IPS DF 19.7 (cell line): ENCODE results near the gene ELFN2.
"Not testable (repeated sequence)": the region's sequence is repeated elsewhere in the genome, so short reads cannot be mapped to it uniquely, and the experiment has no call there.

Experiments used
- DNase-seq: peaks from one replicate; pipeline ENCODE4 v3.0.0-alpha.2; 2013; ENCODE audit warnings: low read depth, low spot score

ELFN2 gene

GRCh38 chr22:37410174-37411055 is 16.9 kb downstream of the ELFN2 start:
- no peak for DNase-seq

DNA sequence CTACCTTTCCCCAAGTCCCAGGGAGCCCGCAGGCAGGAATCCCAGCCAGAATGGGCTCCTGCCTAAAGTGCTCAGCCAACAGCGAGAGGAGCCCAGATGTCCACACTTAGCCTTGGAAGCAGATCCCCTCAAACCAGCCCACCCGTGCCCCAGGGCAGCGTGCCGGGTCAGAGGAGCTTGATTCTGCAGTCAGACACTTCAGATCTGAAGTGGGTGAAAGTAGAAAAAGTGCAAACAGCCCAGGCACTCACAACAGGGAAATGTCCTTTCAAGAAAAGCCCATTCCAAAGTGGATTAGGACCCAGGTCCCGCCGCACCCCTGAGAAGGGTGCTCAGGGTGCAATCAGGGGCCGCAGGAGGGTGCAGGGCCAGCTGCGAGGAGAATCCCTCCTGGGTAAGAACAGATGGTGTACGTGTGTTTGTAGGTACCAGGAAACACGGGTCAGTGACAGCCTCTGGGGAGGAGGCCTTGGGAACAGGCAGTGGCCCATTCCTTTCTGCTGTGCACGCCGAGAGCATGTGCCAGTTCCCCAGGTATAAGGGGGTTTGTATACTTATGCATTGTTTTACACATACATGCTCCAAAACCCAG is 17.7 kb downstream of the ELFN2 start:
- DNase-seq: no peak

DNA sequence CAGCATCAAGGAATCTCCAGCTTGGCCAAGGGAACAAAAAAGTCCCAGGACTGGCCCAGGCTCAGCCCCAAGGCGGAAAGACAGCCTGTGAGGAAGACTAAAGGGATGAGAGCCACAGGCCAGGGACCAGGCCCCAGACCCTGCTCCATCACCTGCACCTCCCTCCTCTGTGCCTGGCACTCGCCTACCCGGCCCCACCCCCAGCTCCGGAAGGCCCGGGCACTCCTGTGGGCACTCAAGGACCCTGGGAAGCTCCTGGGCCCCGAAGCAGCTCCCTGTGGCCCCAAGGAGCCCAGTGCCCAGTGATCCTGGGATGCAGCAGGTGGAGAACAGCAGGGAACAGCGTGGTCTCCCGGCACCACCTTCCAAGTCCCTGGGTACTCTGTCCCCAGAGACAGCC is 18.2 kb downstream of the ELFN2 start:
- no peak for DNase-seq

DNA sequence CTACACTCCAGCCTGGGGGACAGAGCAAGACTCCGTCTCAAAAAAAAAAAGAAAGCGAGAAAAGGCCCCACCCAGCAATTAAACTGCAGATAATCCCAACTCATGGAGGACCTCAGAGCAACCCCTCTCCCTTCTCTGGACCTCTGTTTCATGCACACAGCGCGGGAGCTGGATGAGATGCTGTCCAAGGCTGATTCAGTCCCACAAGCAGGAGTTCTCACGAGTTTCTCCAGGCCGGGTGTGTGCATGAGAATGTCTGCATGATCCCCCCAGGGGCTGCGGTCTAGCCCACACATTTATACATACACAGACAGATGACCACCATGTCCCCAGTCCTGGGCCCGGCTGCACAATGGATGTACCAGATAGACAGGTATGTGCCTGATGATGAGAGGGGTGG is 19.4 kb downstream of the ELFN2 start:
- DNase-seq: no peak

GRCh38 chr22:37406441-37407235 is 20.6 kb downstream of the ELFN2 start:
- DNase-seq: no peak

DNA sequence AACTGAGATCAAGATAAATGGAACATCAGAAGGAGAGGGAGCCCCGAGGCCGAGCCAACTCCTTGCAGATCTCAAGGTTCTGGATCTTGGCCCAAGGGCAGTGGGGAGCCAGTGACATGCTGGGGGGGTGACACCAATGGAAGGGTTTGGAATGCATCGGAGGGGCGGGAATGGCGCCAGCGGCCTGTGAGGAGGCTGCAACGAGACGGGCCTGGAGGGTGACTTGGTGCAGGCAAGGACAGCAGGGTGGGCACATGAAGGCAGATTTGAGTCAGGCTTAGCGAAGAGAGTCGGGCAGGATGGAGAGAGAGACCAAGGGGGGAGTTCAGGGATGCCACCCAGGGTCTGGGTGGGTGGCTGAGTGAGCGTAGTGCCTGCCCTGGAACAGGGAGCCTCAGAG is 23.2 kb downstream of the ELFN2 start:
- no peak for DNase-seq

DNA sequence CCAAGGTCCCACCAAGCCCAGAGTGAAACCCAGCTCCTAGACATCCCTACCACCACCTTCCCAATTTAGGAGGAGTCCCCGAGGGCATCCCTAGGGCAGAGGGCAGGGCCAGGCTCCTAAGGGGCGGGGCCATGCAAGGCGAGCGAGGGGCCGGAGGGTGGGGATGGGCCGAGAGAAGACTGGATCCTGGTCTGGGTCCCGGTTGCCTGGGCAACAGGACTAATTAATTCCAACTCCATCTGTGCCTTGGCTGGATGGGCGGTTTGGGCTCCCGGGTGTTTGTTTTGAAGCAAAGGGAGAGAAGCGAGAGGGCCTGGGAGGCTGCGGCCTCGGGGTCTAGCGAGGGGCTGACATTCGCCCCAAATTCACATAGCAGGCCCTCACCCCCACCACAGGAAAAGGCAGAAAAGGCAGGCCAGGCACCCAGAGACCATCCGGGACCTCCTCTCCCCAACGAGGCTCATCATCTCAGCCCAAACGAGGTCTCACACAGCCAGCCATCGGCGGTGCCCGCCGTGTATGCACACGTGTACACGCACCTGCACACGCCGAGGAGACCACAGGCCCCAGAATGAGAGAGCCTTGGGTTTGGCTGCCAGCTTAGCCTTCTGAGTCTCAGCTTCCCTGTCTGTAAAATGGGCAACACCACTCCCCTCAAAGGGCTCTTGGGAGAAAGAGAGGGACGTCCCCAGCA is 23.9 kb downstream of the ELFN2 start:
- DNase-seq: no peak

- no peak for DNase-seq
Observed at GRCh38 chr22:37402184-37402506, 25.1 kb downstream of the ELFN2 start.

- no peak for DNase-seq
Observed at GRCh38 chr22:37401401-37402183, 25.7 kb downstream of the ELFN2 start.

DNA sequence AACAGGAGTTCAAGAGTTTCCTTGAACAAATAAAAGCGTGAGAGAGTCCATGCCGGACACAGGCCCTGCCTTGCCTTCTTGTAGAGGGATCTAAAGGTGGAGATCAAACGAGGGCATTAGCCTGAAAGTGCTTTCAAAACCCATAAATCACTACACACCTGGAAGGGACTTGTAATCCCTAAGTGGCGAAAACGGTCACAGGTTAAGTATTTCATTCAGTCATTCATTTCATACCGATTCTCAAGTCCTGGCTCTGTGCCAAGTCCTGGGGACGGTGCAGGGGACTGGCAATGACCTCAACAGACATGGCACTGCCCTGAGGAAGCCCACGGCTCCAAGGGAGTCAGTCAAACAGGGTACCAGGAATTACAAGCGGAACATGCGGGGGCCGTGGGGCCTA is 26.6 kb downstream of the ELFN2 start:
- no peak for DNase-seq

DNA sequence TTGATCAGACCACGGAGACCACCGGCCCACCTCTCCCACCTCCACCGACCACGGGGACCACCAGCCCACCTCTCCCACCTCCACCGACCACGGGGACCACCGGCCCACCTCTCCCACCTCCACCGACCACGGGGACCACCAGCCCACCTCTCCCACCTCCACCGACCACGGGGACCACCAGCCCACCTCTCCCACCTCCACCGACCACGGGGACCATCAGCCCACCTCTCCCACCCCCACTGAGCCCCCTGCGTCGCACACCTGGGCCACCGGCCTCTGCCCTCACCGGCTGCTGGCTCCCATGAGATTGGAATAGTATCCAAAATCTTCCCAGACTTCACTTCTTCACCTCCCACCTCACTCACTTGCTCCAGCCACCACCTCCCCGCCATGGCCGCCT is 27.8 kb downstream of the ELFN2 start:
- not testable (repeated sequence) for DNase-seq

DNA sequence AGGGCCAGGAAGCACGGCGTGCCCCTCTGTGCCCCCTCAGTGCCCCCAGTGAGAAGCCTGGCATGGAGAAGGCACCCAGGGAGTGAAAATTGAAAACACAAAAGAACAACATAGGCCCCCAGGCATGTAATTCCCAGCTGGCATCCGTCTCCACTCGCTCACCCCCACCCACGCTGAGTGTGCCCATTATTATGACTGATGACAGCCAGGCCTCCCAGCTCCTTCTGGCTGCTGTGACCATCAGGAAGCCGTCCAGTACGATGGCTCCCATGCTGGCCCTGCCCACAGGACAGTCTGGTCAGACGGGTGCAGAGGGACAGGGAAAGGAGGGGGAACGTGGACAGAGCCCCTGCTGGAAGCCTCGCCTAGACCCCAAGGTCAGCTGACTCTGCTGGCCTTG is 30.1 kb downstream of the ELFN2 start:
- DNase-seq: no peak

DNA sequence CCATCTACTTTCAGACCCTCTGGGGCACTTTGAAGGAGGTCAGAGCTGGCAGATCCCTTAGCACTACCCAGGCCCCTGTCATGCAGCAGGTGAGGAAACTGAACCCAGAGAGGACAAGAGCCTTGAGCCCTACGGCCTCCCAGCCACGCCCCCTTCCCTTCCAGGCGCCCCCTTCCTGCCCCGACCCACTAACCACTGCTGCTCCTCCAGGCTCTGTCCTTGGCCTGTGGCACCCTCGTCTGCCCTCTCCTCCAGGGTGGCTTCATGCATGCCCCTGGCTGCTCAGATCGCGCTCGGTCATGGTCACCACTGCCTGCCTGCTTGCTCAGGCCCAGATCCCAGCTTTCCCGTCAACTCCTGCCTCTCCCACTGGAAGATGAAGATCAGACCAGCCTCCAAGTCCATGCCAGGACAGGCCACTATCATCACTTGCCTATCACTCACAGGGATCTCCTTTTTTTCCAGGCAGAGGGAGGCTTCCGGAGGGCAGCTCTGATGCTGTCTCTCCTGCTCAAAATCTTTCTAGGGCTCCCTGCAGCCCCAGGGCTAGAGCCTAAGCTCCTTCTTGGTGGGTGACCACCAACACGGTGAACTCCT is 30.7 kb downstream of the ELFN2 start:
- DNase-seq: no peak

DNA sequence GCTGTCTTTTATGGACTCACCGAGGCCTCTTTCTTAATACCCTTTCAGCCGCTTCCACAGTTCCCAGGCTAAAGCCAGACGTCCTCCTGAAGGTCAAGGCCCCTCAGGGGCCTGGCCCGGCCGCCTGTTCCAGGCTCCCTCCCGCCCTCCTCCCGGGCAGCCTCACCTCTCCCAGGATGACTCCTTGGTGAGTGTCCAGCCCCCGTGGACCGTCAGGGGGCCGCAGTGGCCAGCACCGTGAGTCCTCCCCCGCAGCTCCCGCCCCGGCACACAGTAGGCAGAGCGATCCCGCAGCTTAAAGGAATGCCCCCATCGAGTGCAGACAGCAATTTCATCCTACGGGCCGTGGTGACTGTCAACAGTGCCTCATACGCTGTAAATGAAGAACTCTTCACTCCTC is 32.9 kb downstream of the ELFN2 start:
- DNase-seq: no peak

- no peak for DNase-seq
Observed at GRCh38 chr22:37393746-37394145, 33.5 kb downstream of the ELFN2 start.

DNA sequence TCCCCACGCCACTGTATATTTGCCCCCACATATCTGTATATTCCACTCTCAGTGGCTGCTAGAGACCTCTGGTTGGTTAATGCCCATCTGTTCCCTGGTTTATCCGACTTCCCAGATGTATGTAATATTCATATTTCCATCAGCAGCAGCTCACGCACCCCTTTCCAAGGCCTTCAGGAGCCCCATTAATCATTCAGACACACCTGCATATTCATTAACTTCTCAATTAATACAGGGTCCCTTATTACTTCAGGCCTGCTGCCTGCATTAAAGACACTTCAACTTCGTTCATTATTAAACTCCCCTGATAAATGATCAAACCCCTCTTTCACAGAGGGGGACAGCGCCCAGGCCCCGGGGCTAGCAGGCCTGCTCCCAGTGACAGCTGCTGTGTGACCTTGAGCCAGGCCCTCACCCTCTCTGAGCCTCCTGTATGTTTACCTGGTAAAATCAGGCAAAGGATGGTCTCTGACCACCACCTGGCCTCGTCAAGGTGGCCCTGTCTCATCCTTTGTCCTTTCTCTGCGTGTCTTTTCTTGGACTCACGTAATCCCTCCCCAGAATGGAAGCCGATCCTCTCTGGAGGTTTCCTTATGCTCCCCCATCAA is 34.5 kb downstream of the ELFN2 start:
- DNase-seq: no peak

- no peak for DNase-seq
Observed at GRCh38 chr22:37391702-37392101, 35.6 kb downstream of the ELFN2 start.

DNA sequence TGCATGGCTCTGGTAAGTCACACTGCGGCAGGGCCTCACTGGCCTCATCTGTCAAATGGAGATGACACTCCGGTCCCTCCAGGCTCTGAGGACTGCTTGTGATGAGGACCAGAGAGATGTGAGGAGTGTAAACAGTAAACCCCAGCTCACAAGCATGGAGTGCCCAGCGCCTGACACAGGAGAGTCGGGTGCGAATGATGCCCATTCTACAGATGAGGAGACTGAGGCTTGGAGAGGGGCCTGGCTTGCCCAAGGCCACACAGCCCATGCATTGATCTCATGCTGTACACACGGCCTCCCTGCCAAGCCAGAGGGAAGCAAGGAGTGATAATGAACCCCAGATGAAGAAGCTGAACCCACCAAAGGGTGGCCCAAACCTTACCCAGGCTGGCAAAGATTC is 37.2 kb downstream of the ELFN2 start:
- DNase-seq: no peak

DNA sequence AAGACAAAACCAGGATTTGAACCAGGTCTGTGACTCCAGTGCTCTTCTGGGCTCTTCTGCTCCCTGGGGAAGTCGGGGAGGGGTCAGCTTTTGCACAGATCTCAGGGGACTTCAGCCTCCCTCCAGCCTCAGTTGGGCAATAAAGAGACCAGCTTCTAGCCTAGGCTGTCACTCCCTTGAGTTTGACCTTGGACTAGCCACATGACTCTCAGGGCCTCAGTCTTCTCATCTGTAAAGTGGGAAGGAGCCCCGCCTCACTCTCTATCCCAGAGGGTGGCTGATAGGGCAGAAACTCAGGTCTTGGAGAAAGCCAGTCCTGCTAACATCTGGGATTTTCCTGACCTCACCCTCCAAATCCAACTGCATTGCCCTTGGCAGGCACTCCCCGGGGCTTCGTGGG is 38.7 kb downstream of the ELFN2 start:
- no peak for DNase-seq

DNA sequence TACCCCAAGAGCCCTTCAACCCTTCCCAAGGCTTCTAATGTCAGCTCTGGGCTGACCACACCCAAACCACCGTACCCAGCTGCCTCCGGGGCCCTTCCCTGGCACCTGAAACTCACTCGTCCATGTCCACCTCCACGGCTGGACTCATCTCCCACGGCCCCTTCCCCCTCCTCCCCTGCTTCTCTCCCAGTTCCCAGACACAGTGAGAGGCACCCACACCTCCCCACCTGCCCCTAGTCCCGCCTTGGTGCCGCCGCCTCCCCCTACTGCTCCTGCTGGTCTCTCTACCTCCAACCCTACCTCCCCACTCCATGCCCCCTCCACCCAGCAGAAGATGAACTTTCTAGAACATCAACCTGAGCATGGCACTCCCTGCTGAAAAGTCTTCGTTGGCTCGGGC is 39.5 kb downstream of the ELFN2 start:
- DNase-seq: no peak

DNA sequence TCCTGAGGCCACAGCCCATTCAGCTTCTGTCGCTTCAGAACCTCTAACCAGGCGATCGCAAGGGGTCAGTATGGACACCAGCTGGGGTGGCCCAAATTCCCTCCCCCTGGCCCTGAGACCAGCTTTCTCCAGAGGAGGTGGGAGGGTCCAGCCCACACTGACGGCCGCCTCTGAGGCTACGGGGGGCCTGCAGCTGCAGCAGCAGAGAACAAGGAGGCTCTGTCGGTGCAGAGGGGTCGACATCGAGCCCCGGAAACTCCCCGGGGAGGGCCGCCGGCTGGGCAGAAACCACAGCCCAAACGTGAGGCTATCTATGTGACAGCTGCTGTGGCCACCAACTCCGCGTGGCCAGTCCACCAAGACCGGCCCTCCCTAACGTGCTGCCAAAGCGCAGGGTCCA is 40.8 kb downstream of the ELFN2 start:
- DNase-seq: no peak
